ENCODE data around the gene WFIKKN1.

- TF ChIP-seq RAD21 (CRISPR knock-in tag; IDR thresholded peaks at IDR 0.05) (no peak), KDM5A (IDR thresholded peaks at IDR 0.05; ENCODE audit: borderline replicate concordance, low read length) (no peak)
- TF ChIP-seq, protein P1, sequence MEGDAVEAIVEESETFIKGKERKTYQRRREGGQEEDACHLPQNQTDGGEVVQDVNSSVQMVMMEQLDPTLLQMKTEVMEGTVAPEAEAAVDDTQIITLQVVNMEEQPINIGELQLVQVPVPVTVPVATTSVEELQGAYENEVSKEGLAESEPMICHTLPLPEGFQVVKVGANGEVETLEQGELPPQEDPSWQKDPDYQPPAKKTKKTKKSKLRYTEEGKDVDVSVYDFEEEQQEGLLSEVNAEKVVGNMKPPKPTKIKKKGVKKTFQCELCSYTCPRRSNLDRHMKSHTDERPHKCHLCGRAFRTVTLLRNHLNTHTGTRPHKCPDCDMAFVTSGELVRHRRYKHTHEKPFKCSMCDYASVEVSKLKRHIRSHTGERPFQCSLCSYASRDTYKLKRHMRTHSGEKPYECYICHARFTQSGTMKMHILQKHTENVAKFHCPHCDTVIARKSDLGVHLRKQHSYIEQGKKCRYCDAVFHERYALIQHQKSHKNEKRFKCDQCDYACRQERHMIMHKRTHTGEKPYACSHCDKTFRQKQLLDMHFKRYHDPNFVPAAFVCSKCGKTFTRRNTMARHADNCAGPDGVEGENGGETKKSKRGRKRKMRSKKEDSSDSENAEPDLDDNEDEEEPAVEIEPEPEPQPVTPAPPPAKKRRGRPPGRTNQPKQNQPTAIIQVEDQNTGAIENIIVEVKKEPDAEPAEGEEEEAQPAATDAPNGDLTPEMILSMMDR (CRISPR knock-in tag; IDR thresholded peaks at IDR 0.05), result no peak
Observed at GRCh38 chr16:671353-672131, 40.8 kb downstream of the WFIKKN1 start.
